ENCODE results near the gene ZCCHC17.

Gene ZCCHC17

DNA sequence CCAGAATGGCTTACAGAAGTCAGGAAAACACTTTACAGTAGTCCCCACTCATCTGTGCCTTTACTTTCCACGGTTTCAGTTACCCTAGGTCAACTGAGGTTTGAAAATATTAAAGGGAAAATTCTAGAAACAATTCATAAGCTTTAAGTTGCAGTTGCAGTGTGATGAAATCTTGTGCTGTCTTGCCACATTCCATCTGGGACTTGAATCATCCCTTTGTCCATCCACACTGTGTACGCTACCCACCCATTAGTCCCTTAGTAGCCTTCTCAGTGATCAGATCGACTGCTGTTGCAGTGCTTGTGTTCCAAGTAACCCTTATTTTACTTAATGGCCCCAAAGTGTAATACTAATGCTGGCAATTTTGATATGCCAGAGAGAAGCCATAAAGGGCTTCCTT is 30.5 kb downstream of the ZCCHC17 start:
- no peak for DNase-seq
- TF ChIP-seq POLR2A (IDR thresholded peaks at IDR 0.05; ENCODE audit: low read length) (no peak), GATA1 (IDR thresholded peaks at IDR 0.05; ENCODE audit: low read depth, low read length) (no peak)

DNA sequence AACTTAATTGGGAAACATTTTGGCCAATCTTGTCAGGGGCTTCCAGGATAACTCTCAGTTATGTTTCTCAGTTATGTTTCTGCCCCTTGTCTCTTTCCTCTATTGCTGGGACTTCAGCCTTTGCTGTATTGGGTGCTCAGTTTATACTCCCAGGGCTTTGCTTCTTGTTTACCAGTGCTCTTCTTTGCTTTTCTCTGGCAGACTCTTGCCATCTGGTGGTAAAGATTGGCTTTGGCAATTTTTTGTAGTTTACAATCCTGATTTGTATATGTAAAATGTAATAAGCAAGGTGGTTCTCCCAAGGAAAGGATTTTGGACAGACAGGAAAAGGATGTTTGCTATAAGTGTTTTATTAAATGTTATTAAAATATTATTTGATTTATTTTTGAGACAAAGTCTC is 38.2 kb downstream of the ZCCHC17 start:
- peak; percentile 46 to 53 for DNase-seq

DNA sequence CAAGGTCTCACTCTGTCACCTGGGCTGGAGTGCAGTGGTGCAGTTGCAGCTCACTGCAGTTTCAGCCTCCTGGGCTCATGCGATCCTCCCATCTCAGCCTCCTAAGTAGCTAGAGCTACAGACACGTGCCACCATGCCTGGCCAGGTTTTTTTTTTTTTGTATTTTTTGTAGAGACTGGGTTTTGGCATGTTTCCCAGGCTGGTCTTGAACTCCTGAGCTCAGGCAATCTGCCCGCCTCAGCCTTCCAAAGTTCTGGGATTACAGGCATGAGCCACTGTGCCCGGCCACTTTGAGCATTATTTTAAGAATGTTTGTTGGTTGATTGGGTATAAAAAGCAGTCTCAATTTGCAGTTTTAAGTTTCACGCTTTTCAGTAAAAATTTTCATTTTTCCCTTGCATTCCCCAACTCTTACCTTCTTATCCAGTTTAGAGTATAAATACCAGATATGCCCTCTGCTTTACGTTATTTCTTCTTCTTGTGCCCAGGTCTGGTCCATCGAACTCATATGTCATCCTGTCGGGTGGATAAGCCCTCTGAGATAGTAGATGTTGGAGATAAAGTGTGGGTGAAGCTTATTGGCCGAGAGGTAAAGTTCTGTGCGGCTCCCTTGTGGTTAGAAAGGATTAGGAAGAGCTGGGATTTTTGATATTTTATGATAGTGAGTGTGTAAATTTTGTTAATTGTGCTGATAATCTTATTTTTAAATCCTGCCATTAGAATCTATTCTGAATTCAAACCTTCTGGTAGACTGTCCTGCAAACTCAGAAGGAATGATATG is 40.0 kb downstream of the ZCCHC17 start:
- TF ChIP-seq GATA1 (IDR thresholded peaks at IDR 0.05; ENCODE audit: low read depth, low read length) (no peak), POLR2A (IDR thresholded peaks at IDR 0.05; ENCODE audit: low read length) (no peak)
- DNase-seq, result no peak

More for the DNA sequence above, 38.2 kb downstream of the ZCCHC17 start:
- TF ChIP-seq POLR2A (IDR thresholded peaks at IDR 0.05; ENCODE audit: low read length), result no peak
- no peak for TF ChIP-seq GATA1 (IDR thresholded peaks at IDR 0.05; ENCODE audit: low read depth, low read length)

GRCh38 chr1:31344503-31344902 is 47.7 kb downstream of the ZCCHC17 start:
- no peak for TF ChIP-seq GATA1 (IDR thresholded peaks at IDR 0.05; ENCODE audit: low read depth, low read length)
- no peak for TF ChIP-seq POLR2A (IDR thresholded peaks at IDR 0.05; ENCODE audit: low read length)
- DNase-seq, result no peak

DNA sequence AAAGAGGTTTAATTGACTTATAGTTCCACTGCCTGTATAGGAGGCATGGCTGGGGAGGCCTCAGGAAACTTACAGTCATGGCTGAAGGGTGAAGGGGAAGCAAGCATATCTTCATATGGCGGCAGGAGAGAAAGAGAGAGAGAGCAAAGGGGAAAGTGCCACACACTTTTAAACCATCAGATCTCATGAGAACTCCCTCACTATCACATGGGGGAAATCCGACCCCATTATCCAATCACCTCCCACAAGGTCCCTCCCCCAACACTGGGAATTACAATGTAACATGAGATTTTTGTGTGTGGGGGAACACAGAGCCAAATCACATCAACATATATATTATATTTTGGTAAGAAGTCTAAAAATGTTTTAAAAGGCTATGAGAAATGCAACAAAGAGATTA is 48.8 kb downstream of the ZCCHC17 start:
- TF ChIP-seq POLR2A (IDR thresholded peaks at IDR 0.05; ENCODE audit: low read length) (no peak), GATA1 (IDR thresholded peaks at IDR 0.05; ENCODE audit: low read depth, low read length) (no peak)
- peak; percentile 31 to 41 for DNase-seq

DNA sequence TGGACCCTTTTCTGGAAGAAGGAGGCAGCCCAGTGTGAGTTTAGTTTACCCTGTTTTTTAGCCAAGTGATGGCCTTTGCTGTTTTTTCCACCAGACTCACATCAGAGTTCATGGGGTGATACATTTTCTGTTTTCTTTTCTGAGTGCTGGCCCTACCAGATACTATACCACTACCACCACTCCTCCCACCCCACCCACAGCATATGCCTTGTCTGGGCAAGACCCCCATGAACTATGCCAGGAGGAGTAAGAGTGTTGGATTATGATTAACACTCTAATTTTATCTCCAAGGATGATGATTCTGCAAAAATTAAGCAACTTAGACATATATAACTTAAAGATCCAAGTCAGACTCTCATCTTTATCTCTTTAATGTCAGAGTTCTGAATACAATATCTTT is 50.0 kb downstream of the ZCCHC17 start:
- TF ChIP-seq GATA1 (IDR thresholded peaks at IDR 0.05; ENCODE audit: low read depth, low read length) (no peak), POLR2A (IDR thresholded peaks at IDR 0.05; ENCODE audit: low read length) (peak; percentile 73)
- DNase-seq, result peak; percentile 79 to 88

DNA sequence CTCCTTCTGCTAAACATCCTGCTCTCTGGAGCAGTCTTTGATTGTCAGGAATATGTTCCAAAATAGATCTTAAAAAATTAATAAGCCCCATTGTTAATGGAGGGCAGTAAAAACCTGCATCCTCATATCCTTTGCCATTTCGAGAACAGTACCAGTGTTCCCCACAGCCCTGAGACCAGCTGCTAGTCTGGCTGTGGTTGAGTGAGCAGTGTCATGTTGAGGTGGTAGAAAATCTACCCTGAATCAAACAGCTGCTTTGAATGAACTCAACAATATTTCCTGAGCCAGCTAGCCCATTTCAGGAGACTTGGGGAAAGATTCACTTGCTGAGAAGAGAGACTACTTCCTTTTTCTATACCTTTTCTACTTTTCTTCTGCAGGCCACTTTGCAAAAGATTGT is 51.6 kb downstream of the ZCCHC17 start:
- TF ChIP-seq GATA1 (IDR thresholded peaks at IDR 0.05; ENCODE audit: low read depth, low read length), result no peak
- no peak for TF ChIP-seq POLR2A (IDR thresholded peaks at IDR 0.05; ENCODE audit: low read length)
- DNase-seq, result no peak

DNA sequence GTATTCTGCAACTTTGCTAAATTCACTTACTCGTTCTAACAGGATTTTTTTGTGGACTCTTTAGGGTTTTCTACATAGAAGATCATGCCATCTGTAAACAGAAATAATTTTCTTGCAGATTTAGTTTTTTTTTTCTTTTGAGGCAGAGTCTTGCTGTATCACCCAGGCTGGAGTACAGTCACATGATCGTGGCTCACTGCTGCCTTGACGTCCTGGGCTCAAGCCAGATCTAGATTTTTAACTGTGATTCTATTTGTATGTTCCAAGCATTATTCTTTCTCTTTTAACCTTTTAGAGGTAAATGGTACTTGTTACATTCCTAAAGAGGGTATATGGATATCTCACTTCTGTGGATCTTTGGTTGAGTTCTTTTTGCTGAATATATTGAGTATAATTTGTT is 57.5 kb downstream of the ZCCHC17 start:
- TF ChIP-seq POLR2A (IDR thresholded peaks at IDR 0.05; ENCODE audit: low read length) (no peak), GATA1 (IDR thresholded peaks at IDR 0.05; ENCODE audit: low read depth, low read length) (no peak)
- DNase-seq, result peak; percentile 48 to 64

DNA sequence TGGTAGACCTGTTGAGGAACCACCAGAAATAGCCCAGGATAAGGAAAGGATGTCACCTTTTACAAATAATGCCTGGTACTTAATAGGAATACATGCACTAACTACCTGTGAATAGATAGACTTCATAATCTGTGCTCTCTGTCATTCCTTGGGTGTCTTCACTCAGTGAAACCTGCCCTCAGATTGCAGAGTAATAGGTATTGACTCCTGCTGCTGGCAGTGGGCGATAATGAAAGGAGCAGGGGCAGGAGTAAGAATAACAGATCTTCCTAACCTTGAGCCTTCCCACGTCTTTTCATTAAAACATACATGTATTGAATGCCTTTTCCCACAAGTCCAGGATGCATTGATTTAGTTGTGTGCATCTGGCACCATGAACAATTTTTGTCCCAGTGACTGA is 59.6 kb downstream of the ZCCHC17 start:
- TF ChIP-seq GATA1 (IDR thresholded peaks at IDR 0.05; ENCODE audit: low read depth, low read length) (no peak), POLR2A (IDR thresholded peaks at IDR 0.05; ENCODE audit: low read length) (no peak)
- no peak for DNase-seq

DNA sequence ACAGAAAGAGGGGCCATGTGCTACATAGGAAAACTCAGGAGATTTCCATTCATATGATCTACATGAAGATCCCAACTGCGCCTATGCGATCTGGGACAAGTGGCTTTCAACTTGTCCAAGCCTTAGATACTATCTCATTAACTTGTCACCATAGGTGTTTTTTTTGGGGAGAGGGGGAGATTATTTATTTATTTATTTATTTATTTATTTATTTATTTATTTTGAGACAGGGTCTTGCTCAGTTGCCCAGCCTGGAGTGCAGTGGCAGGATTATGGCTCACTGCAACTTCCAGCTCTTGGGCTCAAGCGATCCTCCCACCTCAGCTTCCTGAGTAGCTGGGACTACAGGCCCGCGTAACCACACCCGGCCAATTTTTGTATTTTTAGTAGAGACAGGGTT is 64.8 kb downstream of the ZCCHC17 start:
- DNase-seq, result no peak
- TF ChIP-seq GATA1 (IDR thresholded peaks at IDR 0.05; ENCODE audit: low read depth, low read length) (no peak), POLR2A (IDR thresholded peaks at IDR 0.05; ENCODE audit: low read length) (no peak)

DNA sequence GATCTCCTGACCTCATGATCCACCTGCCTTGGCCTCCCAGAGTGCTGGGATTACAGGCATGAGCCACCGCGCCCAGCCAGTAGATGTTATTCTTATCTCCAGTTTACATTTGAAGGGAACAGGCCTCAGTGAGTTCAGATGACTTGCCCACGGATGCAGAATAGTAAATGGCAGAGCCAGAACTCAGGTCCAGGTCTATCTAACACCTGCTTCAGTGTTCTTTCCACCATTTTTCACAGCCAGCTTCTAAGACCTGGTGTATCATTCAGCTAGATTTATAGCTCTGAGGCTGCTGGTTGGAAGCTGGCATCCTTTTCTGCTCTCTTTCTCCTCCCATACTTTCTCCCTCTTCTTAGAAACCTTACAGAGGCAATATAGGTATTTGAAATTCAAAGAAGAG is 65.2 kb downstream of the ZCCHC17 start:
- TF ChIP-seq POLR2A (IDR thresholded peaks at IDR 0.05; ENCODE audit: low read length) (no peak), GATA1 (IDR thresholded peaks at IDR 0.05; ENCODE audit: low read depth, low read length) (no peak)
- DNase-seq, result no peak

DNA sequence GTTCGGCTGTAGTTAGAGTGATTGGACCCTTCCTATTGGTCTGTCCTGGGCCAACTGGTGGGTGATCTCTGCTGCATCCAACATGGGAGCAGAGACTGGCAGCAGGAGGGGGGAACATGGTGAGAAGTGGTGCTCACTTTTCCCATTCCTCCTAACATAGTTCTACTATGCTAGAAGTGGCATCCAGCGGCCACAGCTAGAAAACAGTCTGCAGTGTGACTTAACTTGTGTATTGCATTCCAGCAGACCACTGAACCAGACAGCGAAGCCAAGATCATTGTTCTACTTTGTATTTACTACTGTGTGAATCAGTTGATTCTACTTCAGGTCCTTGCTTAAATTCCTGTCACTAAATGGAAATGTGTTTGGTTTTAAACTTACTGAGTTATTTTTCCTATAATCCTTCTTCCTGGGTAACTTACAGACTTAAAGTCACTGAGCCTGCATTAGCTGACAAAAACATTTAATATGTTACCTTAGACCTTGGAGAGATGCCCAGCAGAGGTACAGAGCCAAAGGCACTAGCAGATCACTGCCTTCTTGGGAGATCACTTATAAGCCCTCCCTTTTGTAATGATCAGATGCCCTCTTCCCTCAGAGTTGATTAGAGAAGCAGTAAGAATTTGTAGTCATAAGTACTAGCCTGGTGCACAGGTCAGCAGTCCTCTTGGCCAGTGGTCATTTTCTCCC is 67.9 kb downstream of the ZCCHC17 start:
- no peak for TF ChIP-seq POLR2A (IDR thresholded peaks at IDR 0.05; ENCODE audit: low read length)
- TF ChIP-seq GATA1 (IDR thresholded peaks at IDR 0.05; ENCODE audit: low read depth, low read length), result no peak
- no peak for DNase-seq

GRCh38 chr1:31366796-31367195 is 70.0 kb downstream of the ZCCHC17 start:
- no peak for DNase-seq
- TF ChIP-seq POLR2A (IDR thresholded peaks at IDR 0.05; ENCODE audit: low read length) (no peak), GATA1 (IDR thresholded peaks at IDR 0.05; ENCODE audit: low read depth, low read length) (no peak)

DNA sequence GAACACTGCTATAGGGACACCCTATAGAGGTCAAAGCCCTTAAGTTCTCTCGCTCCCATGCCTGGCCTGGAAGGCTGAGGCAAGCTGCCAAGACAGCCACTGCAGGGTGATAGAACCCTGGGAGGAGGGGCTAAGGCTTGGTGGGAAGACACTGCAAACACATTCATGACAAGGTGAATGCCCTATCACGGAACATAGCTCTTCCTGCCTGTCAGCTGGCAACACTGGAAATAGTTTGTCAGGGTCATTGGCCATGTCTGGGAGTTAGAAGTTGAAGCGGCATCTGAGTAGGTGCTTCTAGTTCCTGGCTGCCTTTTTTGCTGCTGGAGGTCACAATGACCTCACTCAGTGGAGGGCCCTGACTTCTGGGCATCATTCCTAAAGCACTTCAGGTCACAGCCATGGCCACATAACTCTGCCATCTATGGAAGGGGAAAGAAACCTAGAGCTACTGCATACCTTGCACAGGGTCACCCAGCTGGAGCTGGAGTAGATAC is 71.8 kb downstream of the ZCCHC17 start:
- no peak for TF ChIP-seq POLR2A (IDR thresholded peaks at IDR 0.05; ENCODE audit: low read length)
- no peak for TF ChIP-seq GATA1 (IDR thresholded peaks at IDR 0.05; ENCODE audit: low read depth, low read length)
- peak; percentile 77 to 79 for DNase-seq

DNA sequence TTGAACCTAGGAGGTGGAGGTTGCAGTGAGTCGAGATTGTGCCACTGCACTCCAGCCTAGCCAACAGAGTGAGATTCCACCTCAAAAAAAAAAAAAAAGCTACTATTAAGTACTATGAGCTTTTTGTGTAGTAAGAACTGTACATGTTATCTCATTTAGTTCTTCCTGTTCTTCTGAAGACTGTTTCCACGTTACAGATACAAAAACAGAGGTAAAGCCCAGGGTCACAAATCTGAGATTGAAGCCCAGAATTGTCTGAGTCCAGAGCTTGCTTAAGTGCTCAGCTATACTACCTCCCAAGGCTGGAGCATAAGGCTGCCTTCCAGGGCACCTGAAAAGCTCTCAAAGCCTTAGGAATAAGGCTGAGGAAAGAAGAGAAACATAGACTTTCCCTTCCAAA is 73.2 kb downstream of the ZCCHC17 start:
- TF ChIP-seq GATA1 (IDR thresholded peaks at IDR 0.05; ENCODE audit: low read depth, low read length) (no peak), POLR2A (IDR thresholded peaks at IDR 0.05; ENCODE audit: low read length) (no peak)
- DNase-seq, result no peak

Measured in erythroblast (primary cell).